GM18505 (cell line): ENCODE data around the gene C1orf87.
"Not testable (repeated sequence)": the region's sequence is repeated elsewhere in the genome, so short reads cannot be mapped to it uniquely, and the experiment has no call there.

ENCODE experiments used
- ATAC-seq: cut with Tn5 transposase; IDR thresholded peaks from one replicate; pipeline ENCODE4 v1.9.1; 2021; ENCODE audit not compliant: unreplicated experiment
- POLR2A ChIP-seq: IDR thresholded peaks from 4 replicates; pipeline ENCODE4 v1.6.1; 2011; ENCODE audit warnings: borderline replicate concordance; ENCODE audit not compliant: insufficient read depth, insufficient read length; ENCODE audit errors: extremely low read depth

The C1orf87 gene

DNA sequence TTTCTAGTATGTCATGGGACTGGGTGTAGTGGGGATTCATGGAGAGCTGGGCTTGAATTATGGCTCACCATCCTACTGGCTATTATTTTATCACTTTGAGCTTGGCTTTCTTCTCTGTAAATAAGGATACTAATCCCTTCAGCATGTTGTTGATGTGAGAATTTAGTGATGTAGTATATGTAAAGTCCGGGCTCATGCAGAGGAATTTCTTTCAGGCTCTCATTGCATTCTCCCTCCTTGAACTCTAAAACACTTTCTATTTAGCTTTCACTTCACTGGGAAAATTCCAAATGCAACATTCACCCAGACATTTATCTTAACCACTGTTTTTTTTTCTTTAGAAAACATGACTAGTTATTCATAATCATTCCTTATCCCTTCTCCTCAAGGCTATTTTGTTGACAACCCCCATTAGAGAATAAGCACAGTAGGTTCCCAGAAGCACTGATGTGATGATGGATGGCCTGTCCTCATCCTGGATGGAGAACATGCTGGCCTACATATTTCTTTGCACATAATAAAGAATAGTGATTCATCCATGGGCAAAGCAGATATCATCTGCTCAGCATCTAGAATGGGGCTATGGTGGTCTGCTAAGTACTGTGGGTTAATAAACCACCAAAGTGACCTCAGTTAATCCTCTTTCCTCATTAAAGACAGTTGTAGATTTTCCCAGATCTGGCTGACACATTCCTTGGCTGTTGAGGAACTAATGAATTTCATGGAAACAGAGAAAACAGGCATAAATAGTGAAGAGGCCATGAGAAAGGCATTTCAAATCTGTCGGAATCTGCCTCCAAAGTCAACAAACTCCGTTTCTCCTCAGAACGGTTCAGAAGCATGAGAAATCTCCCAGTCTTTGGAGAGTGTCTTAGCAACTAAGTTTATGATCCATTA is 79.0 kb downstream of the C1orf87 start:
- no peak for ATAC-seq
- no peak for TF ChIP-seq POLR2A

DNA sequence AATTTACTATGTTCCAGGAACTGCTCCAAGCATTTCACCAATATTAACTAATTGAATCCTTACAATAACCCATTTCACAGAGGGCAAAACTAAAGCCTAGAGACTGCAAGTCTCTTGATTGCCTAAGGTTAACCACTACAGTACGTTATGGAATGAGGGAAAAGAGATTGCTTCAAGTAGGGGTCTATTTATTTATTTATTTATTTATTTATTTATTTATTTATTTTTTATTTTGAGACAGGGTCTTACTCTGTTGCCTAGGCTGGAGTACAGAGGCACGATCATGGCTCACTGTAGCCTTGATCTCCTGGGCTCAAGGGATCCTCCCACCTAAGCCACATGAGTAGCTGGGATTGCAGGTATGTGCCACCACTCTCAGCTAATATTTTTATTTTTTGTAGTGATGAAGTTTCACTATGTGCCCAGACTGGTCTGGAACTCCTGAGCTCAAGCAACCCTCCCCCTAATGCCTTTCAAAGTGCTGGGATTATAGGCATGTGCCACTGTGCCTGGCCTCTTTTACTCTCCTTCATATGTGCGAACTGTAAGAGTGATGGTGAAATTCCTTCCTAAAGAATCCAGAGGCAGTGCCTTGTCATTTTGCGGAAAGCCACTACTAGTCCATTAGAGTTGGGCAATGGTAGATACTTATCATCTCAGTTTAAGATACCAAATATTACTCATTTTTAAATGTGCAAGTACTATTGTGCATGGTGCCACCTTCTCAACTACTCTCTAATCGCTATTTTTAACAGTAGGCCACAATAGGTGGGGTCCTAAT is 81.3 kb downstream of the C1orf87 start:
- TF ChIP-seq POLR2A, result no peak
- ATAC-seq, result no peak

- no peak for TF ChIP-seq POLR2A
- ATAC-seq, result no peak
Measured at GRCh38 chr1:59990470-59990869, 83.1 kb downstream of the C1orf87 start.

GRCh38 chr1:59986516-59987310 is 86.9 kb downstream of the C1orf87 start:
- no peak for ATAC-seq
- no peak for TF ChIP-seq POLR2A

DNA sequence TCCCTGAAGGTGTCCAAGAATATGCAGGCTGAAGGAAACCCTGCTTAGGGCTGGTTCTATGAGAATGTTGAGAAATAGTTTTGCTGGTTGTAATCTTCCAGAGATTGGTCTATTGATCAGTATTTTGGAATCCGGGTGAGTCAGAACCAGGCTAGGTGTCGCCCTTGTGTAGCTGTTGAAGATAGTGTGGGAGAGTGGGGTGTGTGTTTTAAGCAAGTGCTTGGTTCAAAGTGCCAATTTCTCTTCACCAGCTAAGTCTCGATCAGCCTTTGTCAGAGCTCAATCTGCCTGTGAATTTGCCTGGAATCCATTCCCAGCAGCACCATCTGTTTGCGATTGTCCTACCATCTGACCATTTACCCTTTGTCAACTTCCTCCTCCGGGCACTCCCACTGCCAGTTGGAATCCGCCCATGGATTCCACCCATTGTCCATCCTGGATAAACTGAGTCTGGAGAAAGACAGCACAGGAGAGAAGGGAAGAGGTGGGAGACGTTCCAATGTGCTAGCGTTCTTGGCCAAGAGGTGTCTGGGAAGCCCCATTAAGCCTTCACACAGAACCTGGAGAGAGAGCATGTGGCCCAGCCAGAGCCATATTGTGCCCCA is 87.6 kb downstream of the C1orf87 start:
- ATAC-seq, result no peak
- TF ChIP-seq POLR2A, result no peak

- TF ChIP-seq POLR2A, result no peak
- no peak for ATAC-seq
Measured at GRCh38 chr1:59979666-59980065, 93.9 kb downstream of the C1orf87 start.

GRCh38 chr1:59978511-59978910 is 95.1 kb downstream of the C1orf87 start:
- no peak for TF ChIP-seq POLR2A
- no peak for ATAC-seq

DNA sequence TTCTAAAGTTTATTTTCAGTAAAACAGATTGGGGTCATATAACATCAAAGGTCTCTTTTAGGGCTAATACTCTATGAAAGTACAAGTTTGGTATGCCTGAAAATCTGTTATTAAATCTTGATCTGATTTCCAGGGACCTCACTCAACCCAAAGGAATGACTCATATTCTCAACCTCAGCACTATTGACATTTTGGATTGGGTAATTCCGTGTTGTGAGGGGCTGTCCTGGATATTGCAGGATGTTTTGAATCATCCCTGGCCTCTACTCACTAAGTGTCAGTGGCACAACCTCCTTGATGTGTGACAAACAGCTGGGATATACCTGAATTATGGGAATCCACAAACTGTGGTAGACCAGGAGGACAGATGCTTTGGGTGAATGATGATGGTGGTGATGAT is 95.5 kb downstream of the C1orf87 start:
- no peak for ATAC-seq

DNA sequence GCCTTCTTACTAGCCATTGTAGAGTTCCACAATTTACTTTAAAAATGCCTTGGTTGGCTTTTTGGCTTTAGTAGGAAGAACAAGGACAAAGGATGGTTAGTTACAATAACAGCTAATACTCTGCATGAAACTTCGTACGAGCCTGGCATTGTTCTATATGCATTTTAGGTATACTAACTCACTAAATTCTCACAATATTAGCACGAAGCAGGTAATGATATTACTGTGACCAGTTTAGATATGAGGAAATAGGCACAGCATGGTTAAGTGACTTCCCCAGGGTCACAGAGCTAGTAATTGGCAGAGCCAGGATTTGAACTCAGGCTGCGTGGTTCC is 96.5 kb downstream of the C1orf87 start:
- no peak for TF ChIP-seq POLR2A
- no peak for ATAC-seq

More for the DNA sequence above, 95.5 kb downstream of the C1orf87 start:
- no peak for TF ChIP-seq POLR2A

DNA sequence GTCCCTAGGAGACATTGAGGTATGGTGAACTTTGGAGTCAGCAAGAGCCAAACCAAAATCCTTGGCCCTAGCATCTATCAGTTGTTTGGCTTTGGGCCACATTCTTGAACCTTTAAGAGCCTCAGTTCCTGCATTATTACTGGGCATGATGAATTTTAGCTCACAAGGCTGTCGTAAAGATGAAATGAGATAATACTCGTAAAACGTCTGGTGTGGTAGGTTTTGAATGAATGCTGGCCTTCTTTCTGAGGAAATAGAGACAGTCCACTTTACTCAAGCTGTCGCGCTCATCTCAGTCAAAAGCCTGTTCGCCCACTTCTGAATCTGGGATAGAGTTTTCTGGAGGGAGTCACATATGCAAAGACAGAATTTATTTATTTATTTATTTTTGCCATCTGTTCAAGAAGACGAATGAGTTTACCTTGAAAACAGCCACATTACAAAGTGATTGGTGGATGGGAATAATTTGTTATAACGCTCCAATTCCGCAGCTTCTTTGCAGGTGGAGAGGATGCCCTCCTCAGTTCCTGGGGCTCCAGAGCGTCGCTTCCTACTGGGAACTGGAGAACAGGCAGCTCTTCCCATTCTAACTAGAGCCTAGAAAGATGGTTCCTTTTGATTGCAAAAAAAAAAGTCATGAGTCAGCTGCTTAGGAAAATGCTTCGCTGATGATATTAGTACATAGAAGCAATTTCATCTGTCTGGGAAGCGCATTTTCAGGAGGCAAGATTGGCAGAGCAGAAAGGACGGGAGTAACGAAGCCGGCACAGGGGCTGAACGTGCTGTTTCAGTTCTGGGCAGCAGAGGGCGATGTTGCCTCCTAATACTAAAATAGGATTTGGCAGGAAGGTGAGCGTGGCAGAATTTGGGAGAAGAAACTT is 97.1 kb downstream of the C1orf87 start:
- ATAC-seq, result no peak
- no peak for TF ChIP-seq POLR2A

GRCh38 chr1:59973719-59974118 is 99.9 kb downstream of the C1orf87 start:
- ATAC-seq, result no peak
- no peak for TF ChIP-seq POLR2A

DNA sequence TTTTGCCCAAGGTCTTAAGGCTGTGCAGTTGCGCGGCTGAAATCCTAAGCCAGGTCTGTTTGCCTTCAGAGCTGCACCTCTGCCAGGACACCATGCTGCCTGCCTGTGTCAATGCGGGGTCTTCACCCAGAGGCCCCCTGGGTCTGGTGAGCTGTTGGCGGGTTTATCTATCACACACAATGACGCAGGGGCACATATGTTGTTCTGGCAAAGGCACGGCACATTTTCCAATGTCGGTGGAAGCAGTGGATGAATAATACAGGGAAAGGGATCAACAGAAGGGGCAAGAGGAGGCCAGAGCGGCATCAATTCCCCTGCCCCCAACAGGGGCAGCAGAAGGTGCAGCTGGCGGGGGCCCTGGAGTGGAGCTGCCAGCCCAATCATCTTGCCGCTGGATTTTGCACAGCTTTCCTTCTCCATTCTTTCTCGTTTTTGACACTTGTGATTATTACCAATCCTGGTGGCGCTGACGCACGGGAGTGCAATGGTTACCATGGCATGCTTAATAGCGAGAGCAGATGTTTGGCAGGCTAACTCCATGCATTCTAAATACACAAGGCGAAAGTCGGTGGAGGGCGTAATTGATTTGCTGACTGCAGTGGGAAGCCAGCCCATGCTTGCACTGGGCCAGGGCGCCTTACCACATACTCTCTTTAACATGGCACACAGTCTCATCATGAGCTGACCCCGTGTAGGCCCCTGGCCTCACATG is 101.2 kb downstream of the C1orf87 start:
- TF ChIP-seq POLR2A, result no peak
- no peak for ATAC-seq

DNA sequence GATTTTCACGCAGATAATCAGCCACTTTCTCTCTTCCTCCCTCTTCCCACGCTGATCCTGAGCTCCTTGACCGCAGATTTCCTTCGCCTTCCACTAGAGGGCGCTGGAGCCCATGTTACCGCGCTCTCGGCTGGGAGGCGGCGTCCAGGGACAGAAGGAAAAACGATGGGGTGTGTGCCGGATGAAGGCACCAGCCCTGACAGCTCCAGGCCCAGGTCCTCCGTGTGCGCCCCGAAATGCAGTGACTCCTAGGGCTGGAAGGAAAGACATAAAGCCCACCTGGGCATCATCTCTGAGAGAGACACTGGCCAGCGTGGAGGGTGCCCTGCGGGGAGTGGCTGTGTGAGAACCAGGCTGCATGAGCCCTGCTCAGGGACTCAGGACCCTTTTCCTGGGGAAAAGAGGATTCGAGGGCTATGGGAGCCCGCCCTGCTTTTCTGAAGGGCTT is 102.1 kb downstream of the C1orf87 start:
- no peak for TF ChIP-seq POLR2A
- ATAC-seq, result peak; percentile 74

GRCh38 chr1:59969542-59970175 is 103.9 kb downstream of the C1orf87 start:
- not testable (repeated sequence) for ATAC-seq

DNA sequence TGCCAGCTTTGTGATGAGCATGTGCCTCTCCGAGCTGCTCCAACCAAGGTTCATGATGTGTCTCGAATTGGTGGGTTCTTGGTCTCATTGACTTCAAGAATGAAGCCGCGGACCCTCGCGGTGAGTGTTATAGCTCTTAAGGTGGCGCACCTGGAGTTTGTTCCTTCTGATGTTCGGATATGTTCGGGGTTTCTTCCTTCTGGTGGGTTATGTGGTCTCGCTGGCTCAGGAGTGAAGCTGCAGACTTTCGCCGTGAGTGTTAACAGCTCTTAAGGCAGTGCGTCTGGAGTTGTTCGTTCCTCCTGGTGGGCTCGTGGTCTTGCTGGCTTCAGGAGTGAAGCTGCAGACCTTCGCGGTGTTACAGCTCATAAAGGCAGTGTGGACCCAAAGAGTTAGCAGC is 104.8 kb downstream of the C1orf87 start:
- ATAC-seq, result not testable (repeated sequence)
